ENCODE results near the gene IP6K3.

GRCh38 chr6:33678932-33679490 lies 67.7 kb downstream of the IP6K3 start:
- TF ChIP-seq CTCF (IDR thresholded peaks at IDR 0.05) (no peak), POLR2AphosphoS5 (IDR thresholded peaks at IDR 0.05) (no peak)
